Stimulated activated CD4-positive, alpha-beta T cell treated with anti-CD3 and anti-CD28 coated beads, Interleukin-4, amount 100 ng/mL, for 1 hour (primary cell): ENCODE results near the gene TMEM131.
A peak's percentile ranks its signal among the peaks of the same experiment; 100 is the strongest.
"Not testable (repeated sequence)": the region's sequence is repeated elsewhere in the genome, so short reads cannot be mapped to it uniquely, and the experiment has no call there.

Source experiments
- DNase-seq: peaks from one replicate; pipeline ENCODE4 v3.0.0-alpha.2; 2020

TMEM131 gene

GRCh38 chr2:97853057-97853456 is 142.7 kb downstream of the TMEM131 start:
- DNase-seq: not testable (repeated sequence)

GRCh38 chr2:97851172-97851571 is 144.6 kb downstream of the TMEM131 start:
- no peak for DNase-seq

GRCh38 chr2:97849881-97850528 is 145.7 kb downstream of the TMEM131 start:
- no peak for DNase-seq

- DNase-seq: no peak
Observed at GRCh38 chr2:97848306-97848705, 147.4 kb downstream of the TMEM131 start.

- DNase-seq: not testable (repeated sequence)
Observed at GRCh38 chr2:97846716-97847115, 149.0 kb downstream of the TMEM131 start.

- no peak for DNase-seq
Observed at GRCh38 chr2:97845818-97846217, 149.9 kb downstream of the TMEM131 start.

- no peak for DNase-seq
Observed at GRCh38 chr2:97845133-97845532, 150.6 kb downstream of the TMEM131 start.

- no peak for DNase-seq
Observed at GRCh38 chr2:97844311-97844859, 151.4 kb downstream of the TMEM131 start.

GRCh38 chr2:97840198-97840597 is 155.6 kb downstream of the TMEM131 start:
- DNase-seq: no peak

GRCh38 chr2:97834610-97835009 is 161.1 kb downstream of the TMEM131 start:
- DNase-seq: no peak

GRCh38 chr2:97831121-97831520 is 164.6 kb downstream of the TMEM131 start:
- no peak for DNase-seq

- DNase-seq: not testable (repeated sequence)
Observed at GRCh38 chr2:97829255-97829654, 166.5 kb downstream of the TMEM131 start.

- DNase-seq: not testable (repeated sequence)
Observed at GRCh38 chr2:97827013-97827412, 168.7 kb downstream of the TMEM131 start.

- DNase-seq: not testable (repeated sequence)
Observed at GRCh38 chr2:97826266-97826847, 169.4 kb downstream of the TMEM131 start.

- DNase-seq: not testable (repeated sequence)
Observed at GRCh38 chr2:97824011-97824410, 171.7 kb downstream of the TMEM131 start.

- DNase-seq: not testable (repeated sequence)
Observed at GRCh38 chr2:97821862-97822261, 173.9 kb downstream of the TMEM131 start.

GRCh38 chr2:97819754-97820153 is 176.0 kb downstream of the TMEM131 start:
- DNase-seq: no peak

- no peak for DNase-seq
Observed at GRCh38 chr2:97816411-97816810, 179.3 kb downstream of the TMEM131 start.

- DNase-seq: no peak
Observed at GRCh38 chr2:97812931-97813330, 182.8 kb downstream of the TMEM131 start.

GRCh38 chr2:97808816-97809215 is 186.9 kb downstream of the TMEM131 start:
- no peak for DNase-seq

GRCh38 chr2:97806738-97807618 is 188.8 kb downstream of the TMEM131 start:
- DNase-seq: peak; percentile 80

GRCh38 chr2:97805776-97806175 is 190.0 kb downstream of the TMEM131 start:
- no peak for DNase-seq

GRCh38 chr2:97801028-97801427 is 194.7 kb downstream of the TMEM131 start:
- DNase-seq: no peak
